ENCODE measurements around the gene PGAP6.
"Not testable (repeated sequence)": the region's sequence is repeated elsewhere in the genome, so short reads cannot be mapped to it uniquely, and the experiment has no call there.

PGAP6 gene

GRCh38 chr16:351804-352520, 29.8 kb downstream of the PGAP6 start:
- peak overlapping the region; percentile 67 for H3K4me3 ChIP-seq (replicated peaks; ENCODE audit: low read depth, low read length)
- no peak for DNase-seq (ENCODE audit: low read depth)
- TF ChIP-seq CTCF (IDR thresholded peaks at IDR 0.05; ENCODE audit: low read length, missing control alignments) = no peak

GRCh38 chr16:350203-350602, 31.6 kb downstream of the PGAP6 start:
- no peak overlapping the region for H3K4me3 ChIP-seq (replicated peaks; ENCODE audit: low read depth, low read length)

GRCh38 chr16:349211-349610, 32.6 kb downstream of the PGAP6 start:
- no peak overlapping the region for H3K4me3 ChIP-seq (replicated peaks; ENCODE audit: low read depth, low read length)
- DNase-seq (ENCODE audit: low read depth) = no peak
- no peak for TF ChIP-seq CTCF (IDR thresholded peaks at IDR 0.05; ENCODE audit: low read length, missing control alignments)

More at GRCh38 chr16:350203-350602, 31.6 kb downstream of the PGAP6 start:
- no peak for TF ChIP-seq CTCF (IDR thresholded peaks at IDR 0.05; ENCODE audit: low read length, missing control alignments)
- no peak for DNase-seq (ENCODE audit: low read depth)

- not testable (repeated sequence) for DNase-seq (ENCODE audit: low read depth); H3K4me3 ChIP-seq (replicated peaks; ENCODE audit: low read depth, low read length)
Measured at GRCh38 chr16:348495-348894, 33.3 kb downstream of the PGAP6 start.

- no peak for TF ChIP-seq CTCF (IDR thresholded peaks at IDR 0.05; ENCODE audit: low read length, missing control alignments)
- DNase-seq (ENCODE audit: low read depth) = no peak
- H3K4me3 ChIP-seq (replicated peaks; ENCODE audit: low read depth, low read length) = no peak overlapping the region
Measured at GRCh38 chr16:347203-347602, 34.6 kb downstream of the PGAP6 start.

GRCh38 chr16:346587-346986, 35.2 kb downstream of the PGAP6 start:
- no peak overlapping the region for H3K4me3 ChIP-seq (replicated peaks; ENCODE audit: low read depth, low read length)
- DNase-seq (ENCODE audit: low read depth) = peak; percentile 25
- TF ChIP-seq CTCF (IDR thresholded peaks at IDR 0.05; ENCODE audit: low read length, missing control alignments) = no peak

- no peak for TF ChIP-seq CTCF (IDR thresholded peaks at IDR 0.05; ENCODE audit: low read length, missing control alignments)
- DNase-seq (ENCODE audit: low read depth) = no peak
- H3K4me3 ChIP-seq (replicated peaks; ENCODE audit: low read depth, low read length) = no peak overlapping the region
Measured at GRCh38 chr16:345772-346171, 36.0 kb downstream of the PGAP6 start.

Data from fibroblast of pulmonary artery (primary cell).